Measurements from ENCODE around the gene UAP1.
A peak's percentile ranks its signal among the peaks of the same experiment; 100 is the strongest.

Gene UAP1

DNA sequence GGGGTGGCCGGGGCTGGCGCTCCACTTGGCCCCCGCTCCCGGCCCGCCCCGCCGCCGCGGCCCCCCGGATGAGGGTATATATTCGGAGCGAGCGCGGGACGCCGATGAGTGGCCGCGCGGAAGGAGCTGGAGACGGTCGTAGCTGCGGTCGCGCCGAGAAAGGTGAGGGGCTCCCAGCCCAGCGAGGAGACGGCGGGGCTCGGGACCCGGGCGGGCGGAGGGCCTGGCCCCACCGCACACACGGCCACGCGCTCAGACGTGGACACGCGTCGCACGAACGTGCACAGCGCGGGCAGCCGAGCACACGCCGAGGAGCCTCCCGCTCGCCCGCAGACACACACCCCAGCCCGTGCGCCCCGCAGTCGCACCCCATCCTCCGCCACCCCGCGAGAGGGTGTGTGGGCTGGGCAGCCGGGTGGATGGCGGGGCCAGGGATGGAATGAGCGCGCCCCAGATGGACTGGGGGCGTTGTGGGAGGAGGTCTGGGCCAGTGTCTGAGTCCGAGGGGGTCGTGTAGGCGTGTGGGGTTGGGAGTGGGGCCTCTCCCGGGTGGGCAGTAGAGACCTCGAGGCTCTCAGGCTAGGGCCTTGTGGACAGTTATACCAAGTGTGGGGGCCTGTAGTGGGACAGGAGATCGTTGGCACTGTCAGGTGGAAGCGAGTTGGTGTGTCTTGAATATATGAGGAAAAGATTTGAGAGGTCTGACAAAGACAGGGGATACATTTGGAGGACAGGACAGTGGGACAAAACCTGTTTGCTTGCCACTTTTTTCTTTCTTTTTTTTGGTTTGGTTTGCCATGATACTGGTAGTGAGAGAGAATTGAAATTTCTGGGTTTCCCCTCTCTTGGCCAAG, at the start of gene UAP1:
UAP1 (plus strand) TSS at position 107 of the 854 bp plus-strand sequence. CDS start 4,347 bp downstream, outside the sequence.
- DNase-seq = no peak

GRCh38 chr1:162527314-162527713, 34.2 kb upstream of the UAP1 start:
- DNase-seq = no peak

GRCh38 chr1:162530307-162530987, 31.1 kb upstream of the UAP1 start:
- DNase-seq = no peak

- DNase-seq = no peak
These were observed 30.6 kb upstream of the UAP1 start for GRCh38 chr1:162530988-162531319.

DNA sequence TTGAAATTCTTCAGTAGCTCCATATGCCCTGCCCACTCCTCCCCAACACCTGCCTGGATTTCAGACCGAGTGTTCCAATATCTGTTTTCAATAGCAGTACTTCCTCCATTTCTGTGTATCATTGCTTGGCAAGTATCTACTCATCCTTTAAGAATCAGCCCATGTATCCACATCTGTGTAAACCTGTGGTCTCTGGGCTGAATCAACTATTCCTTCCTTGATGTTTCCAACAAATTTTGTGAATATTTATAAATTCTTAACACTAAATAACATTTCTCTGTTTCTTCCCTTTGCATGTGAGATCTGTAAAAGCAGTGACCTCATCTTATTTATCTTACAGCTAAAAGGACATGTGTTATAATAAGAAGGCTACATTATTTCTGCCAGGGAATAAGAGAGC, 26.0 kb upstream of the UAP1 start:
- no peak for DNase-seq

- no peak for DNase-seq
These were observed 25.0 kb upstream of the UAP1 start for GRCh38 chr1:162536511-162536910.

GRCh38 chr1:162537216-162537615, 24.3 kb upstream of the UAP1 start:
- DNase-seq = no peak

DNA sequence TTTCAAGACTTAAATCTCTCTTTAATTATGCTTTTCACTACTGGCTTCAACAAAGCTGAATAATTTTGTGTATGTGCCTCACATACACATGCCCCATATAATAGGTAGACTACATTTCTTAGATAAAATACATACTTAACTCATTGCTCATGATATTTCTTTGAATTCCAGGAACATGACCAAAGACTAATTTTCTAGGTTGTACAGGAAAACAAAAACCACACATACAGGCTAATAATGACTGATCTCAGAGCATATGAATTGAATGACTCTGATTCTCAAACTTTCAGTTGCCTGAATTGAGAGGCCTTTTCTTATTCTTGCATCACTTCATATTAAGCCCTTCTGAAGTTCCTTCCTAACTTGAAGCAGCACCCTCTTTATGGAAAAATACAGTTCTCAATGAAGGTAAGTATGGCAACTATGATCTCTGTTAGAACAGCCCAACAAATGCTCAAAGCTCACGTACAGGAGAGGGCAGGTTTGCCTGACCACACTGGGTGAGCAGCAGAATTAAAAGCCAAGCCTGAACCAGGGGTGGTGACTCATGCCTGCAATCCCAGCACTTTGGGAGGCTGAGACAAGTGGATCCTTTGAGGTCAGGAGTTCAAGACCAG, 22.6 kb upstream of the UAP1 start:
- no peak for DNase-seq

DNA sequence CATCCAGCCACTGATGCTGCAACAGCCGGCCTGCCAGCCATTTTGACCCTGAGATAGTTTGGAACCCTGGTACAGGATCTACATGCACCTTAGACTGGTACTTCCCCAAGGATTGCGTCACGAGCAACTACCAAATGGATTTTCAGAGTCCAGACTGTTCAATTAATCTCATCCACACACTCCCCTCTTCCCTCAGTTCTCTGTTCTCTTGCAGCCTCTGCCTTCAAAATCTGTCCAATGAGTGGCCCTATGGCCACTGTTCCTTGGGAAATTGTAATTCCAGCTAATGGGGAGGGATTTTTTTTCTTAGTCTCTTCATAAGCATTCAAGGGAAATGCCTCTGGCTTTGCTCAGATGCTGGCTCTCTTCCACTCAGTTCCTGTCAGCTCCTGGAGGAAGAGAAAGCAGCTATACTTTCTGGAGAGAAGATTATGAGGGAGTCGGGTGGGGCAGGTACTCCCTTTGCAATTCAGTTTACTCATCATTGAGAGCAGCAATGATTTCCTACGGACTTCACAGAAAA, 19.8 kb upstream of the UAP1 start:
- DNase-seq = no peak

- DNase-seq = no peak
These were observed 18.3 kb upstream of the UAP1 start for GRCh38 chr1:162543228-162543627.

DNA sequence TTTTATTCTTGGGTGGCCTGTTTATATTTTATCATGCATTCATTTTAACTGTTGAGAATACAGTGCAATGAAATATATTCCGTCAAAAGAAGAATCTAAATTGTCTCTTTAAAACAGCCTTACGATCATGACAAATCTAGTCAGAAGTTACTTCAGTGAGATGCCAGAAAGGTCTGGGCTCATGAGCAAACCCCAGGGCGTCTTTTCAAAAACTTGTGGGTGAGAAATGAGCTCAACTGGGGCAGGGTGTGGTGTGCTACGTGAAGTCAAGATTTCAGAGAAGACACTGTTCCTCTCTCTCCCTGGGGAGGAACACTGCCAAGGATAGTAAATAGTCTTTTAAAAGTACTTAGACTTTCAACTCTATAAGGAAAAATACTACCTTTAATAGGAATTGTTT, 13.4 kb upstream of the UAP1 start:
- DNase-seq = no peak

GRCh38 chr1:162549001-162549400, 12.5 kb upstream of the UAP1 start:
- DNase-seq = no peak

DNA sequence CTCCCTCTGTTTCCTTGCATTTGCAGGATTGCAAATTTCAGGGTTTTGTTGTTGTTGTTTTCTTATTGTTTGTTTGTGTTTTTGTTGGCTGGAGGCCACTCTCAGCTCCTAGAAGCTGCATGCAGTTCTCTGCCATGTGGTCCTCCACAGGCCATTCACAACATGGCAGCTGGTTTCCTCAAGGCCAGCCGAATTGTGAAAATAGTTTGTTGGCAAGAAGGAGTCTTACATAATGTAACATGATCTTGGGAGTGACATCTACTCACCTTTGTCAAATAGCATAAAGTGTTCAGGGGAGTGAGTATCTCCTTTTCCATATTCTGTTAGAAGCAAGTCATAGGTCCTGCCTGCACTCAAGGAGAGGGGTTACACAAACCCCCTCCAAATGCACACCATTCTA, 10.6 kb upstream of the UAP1 start:
- DNase-seq = peak; percentile 9

GRCh38 chr1:162551969-162552683, 9.4 kb upstream of the UAP1 start:
- DNase-seq = no peak

DNA sequence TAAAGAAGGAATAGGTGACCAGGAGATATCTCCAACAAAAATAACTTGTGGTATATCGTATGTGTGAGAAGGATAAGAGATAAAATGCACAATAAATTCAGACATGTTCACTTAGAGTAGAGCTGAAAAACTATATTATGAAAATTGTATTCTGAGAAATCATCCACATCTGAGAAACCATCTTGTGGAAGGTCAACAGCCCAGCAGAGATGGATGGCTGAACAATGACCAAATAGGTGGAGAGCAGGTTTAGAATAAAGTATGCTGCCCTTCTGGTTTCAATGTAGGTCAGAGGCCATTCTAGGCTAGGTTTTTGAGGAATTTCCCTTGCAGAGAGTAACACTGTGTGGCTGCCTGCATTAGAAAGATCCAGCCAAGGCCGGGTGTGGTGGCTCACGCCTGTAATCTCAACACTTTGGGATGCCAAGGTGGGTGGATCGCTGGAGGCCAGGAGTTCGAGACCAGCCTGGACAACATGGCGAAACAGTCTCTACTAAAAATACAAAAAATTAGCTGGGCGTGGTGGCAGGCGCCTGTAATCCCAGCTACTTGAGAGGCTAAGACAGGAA, 8.8 kb upstream of the UAP1 start:
- no peak for DNase-seq

GRCh38 chr1:162554258-162554657, 7.3 kb upstream of the UAP1 start:
- DNase-seq = no peak

DNA sequence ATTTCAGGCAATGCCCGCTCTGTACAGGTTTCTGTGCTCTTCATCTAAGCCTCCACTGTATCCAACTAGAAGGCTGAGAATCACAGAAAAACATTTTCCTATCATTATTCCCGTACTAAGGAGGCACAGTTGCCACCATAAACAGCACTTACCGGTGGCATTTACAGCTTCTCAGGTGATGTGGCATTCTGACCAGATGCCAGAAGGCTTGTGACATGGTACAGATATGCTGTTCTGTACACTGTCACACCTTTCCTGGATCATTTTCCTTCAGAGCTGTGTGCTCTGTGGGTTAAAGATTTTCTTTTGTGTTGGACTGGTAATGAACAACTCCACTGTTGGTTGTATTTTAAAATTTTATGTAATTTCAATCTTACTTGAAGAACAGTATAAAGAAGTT, 4.0 kb upstream of the UAP1 start:
- no peak for DNase-seq

DNA sequence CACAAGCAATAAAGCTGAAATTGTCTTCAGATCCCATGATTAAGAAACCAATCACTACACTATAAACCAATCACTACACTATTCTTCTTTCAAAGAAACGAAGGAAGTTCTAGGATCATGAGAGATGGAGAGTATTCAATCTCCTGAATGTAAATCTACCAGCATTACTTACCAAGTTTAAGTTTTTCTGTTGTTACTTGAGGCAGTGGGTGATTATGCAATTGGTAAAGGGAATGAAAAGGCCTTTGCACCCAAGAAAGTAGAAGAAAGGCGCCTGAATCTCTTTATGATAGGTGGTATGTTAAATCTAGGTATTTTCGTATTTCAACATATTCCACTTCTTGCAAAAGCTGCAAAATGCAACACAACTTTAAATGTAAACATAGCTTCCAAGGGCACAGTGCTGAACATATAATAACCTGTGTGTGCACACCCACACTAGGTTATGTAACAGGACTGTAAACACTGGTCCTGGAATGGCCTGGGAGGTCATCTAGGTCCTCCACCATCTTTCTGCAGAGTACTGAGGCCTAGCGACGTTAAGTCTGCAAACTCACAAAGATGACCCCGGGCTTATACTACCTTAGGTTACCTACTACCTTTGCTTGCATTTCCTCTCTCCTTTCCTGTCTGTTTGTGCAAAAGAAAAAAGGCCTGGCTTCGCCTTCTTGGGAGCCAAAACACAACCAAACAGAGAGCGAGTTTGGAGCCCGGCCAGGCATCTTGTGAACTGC, 1.1 kb upstream of the UAP1 start:
- DNase-seq = no peak

DNA sequence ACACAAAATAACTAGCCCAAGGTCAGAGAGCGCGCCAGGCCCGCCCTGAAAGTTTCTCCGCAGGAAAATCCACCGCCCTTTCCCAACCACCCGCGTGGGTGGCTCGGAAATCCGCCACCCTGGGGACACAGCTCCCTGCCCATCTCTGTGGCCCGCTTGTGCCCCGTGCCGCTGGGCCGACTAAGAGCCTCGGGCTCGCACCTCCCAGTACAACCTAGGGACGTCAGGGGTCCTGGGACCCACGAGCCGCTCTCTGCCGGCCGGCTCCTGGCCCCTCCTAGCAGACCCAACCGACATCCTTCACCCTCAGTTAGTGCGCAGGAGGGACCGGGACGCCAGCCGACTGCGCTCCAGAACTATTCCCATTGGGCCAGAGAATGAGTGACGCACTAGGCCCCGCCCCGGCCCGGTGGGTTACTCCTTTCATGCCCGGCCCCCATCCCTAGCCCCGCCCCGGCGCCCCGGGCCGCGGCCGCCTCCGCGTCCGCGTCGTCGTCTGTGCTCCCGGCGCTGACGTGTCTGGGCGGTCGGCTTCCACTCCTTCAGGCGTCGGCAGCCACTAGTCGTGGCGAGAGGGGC, 396 bp upstream of the UAP1 start:
- DNase-seq = peak; percentile 94

DNA sequence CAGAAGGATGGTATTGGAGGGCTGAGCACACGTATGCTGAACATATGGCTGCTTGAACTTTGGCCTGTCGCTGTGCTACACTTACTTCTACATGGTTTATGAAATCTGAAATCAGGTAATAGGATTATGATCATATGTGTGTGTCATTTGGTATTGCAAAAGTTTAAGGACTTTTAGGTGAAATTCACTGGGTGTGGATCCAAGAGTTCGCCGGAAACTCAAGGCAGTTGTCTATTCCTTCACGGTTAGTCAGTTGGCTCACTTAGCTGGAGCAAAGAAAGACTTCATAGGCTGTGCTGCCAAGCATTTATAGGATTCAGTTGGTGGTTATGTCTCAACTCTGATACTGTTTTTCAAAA, 927 bp downstream of the UAP1 start:
- no peak for DNase-seq

DNA sequence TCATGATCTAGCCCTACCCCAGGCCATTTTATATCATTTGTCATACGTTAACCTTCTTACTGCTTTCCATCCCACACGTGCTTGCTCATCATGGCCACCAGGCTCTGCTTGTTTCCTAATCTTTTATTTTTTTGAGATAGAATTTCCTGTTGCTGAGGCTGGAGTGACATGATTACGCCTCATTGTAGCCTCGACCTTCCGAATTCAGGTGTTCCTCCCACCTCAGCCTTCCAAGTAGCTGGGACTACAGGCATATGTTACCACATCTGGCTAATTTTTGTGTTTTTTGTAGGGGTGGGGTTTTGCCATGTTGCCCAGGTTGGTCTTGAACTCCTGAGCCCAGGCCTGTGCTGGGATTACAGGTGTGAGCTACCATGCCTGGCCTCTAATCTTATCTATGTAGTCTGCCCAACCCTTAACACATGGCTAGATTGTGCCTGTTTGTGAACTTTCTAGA, 3.3 kb downstream of the UAP1 start:
- DNase-seq = no peak

DNA sequence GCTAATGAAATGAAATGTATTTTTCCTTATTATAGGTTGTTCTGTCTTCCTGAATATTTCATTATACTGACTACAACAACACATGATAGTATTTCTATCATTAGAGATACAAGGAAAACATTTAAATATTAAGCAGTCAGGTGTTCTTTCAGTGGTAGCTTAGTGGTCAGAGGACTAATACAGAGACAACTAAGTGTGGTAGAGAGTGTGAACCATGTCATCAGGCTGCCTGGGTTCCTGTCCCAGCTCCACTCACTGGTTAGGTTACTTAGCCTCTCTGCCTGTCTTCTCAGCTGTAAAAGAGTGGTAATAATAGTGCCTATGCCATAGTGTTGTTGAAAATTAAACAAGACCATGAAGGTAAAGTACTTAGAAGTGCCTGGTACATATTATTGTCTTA, 3.9 kb downstream of the UAP1 start:
- no peak for DNase-seq
